Measurements from ENCODE around the gene CACNB2.

GRCh38 chr10:18252086-18252485, 111.9 kb downstream of the CACNB2 start:
- no peak for TF ChIP-seq CTCF (IDR thresholded peaks at IDR 0.05)
- TF ChIP-seq POLR2A (IDR thresholded peaks at IDR 0.05): no peak
- TF ChIP-seq POLR2AphosphoS5 (IDR thresholded peaks at IDR 0.05): no peak
- TF ChIP-seq EP300 (IDR thresholded peaks at IDR 0.05): no peak
